ENCODE data around the gene RAD52.

RAD52 gene

DNA sequence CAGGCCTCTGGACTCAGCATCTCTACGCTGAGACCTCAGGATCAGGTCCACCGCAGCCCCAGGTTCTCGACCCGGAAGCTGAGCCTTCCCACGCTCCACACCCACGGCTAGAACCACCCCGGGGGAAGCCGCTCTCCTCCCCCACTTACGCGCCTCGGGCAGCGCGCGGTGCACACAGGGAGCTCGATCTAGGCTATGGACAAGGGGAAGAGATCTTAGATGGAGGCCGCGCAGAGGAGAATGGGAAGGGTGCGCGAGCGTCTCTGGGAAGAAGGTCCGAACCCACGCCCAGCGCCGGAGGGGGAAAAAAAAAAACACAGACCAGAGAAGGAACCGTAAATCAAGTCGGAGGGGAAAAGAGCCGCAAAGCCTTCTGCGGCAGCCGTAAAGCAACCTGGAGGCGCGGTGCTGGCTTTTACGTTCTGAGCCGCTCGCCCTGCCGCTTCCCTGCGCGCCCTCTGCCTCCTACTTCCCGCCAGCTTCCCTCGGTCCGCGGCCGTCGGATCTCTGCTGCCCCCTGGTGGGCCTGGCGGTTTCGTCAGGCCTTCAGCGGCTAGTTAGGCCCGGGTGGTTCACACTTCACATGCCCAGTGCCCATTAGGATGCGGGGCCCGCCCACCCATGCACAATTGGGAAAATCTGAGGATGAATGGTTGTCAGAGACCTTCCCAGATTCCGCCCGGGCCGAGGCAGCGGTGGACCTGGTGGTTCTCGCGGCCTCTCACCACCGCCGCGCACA is at the start of gene RAD52:
TSS of gene RAD52 (minus strand) at position 242 of the 739 bp plus-strand sequence. CDS start 16,636 bp downstream, outside the sequence.
- DNase-seq (ENCODE audit: low spot score) = peak; percentile 91

GRCh38 chr12:998020-998874 is 48.8 kb upstream of the RAD52 start:
- DNase-seq (ENCODE audit: low spot score) = no peak

DNA sequence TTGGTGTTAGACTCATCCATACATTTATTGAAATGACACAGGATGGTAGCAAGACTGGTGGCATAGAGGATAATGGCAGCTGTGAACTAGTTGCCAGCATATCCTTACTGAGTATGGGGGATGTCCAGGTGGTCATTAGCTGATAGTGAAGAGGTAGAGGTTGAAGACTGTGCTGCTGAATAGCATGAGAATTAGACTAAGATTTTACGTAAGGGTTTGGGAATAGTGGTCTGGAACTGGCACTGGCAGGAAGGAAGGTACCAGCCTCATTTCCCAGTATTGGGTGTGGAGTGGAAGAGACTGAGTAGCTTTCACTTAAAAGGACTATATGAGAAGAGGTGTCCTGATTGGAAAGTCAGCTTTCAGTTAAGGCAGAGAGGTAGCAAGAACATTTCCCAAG is 48.0 kb upstream of the RAD52 start:
- no peak for DNase-seq (ENCODE audit: low spot score)

- no peak for DNase-seq (ENCODE audit: low spot score)
Measured at GRCh38 chr12:996881-997280, 47.4 kb upstream of the RAD52 start.

GRCh38 chr12:992647-993046 is 43.2 kb upstream of the RAD52 start:
- no peak for DNase-seq (ENCODE audit: low spot score)

GRCh38 chr12:991350-992333 is 42.1 kb upstream of the RAD52 start:
- DNase-seq (ENCODE audit: low spot score) = peak; percentile 39

DNA sequence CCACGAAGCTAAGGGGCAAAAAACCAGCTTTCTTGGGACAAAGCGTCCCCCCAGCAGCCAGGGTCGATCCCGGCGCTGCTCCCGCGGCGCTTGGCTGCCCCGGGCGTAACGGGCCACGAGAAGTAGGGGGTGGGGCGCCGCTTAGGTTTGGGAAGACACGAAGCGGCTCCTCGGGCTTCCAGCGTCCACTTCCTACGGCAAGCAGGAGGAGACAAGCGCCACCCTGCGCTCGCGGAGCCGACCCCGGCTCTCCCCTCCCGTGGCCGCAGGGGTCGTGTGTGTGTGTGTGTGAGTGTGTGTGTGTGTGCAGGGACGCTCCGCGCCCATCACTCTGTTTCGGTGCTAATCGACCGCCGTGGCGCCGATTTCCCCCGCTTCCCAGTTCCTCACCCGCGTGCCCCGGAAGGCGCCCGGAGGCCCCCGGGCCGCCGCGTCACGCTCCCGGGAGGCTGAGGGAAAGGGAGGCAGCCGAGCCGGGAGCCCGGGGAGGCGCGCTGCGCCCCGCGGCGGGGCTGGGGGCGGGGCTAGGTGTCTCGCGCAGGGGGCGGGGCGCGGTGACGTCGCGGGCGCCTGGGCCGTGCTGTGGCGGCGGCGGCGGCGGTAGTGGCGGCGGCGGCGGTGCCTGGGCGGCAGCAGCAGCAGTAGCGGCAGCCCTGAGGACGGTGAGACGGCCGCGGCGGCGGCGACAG is 41.3 kb upstream of the RAD52 start, which contains the start of gene ERC1:
TSS of gene ERC1 (plus strand) at position 563 of the 689 bp plus-strand sequence. CDS start 36,681 bp downstream, outside the sequence.
- peak; percentile 86 for DNase-seq (ENCODE audit: low spot score)

DNA sequence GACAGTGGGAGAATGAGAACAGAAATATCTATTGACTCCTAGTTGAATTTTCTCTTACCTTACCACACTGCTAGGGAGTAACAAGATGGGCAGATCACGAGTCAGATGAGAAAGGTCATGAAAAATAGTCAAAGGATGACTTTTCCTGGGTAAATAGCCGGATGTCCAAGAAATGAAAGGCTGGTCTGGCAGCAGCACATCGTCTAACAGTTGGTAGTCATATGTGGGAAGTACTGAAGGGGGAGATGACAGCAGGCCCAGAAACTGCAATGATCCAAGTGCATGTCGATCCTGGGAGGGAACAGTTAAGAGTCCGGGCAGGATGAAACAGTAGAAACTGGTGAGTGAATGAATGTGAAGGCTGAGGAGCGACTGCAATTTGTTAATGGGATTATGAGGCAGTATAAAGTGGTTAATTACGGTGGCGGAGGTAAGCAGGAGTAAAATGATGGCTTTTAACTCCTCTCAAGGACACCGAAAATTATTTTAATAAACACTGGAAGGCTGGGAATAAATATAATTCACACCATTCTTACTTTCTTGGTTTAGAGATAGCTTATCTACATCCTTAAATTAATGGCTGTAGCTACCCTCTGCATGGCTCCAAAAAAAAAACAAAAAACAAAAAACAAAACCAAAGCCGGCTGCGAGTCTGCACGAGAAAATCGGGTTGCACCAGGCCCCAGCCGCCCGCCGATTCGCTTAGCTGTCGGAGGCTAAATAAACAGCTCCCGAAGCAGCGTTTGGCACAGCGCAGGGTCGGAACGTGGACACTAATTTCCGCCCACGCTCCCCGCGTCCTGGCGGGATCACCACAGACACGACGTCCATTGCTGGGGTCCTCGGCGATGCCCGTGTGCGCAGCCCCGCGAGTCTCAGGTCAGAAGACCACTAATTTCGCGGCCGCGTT is 40.5 kb upstream of the RAD52 start:
- DNase-seq (ENCODE audit: low spot score) = peak; percentile 95

DNA sequence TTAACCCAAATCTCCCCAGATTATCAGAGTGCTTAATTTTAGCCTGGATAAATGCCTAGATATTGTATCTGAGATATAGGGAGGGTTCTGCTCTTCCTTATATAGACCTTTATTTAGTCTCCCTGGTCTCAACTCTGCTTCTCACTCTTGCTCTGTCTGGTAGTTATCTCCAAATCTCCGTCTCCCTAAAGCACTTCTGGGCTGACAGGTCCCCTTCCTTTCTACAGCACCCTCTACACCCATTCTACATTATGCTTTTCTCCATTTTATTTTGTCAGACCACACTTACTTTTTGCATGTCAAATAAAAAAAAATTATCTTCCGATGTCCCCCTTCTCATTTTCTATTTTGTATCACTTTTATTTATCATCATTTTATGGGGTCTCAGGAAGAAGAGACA is 39.6 kb upstream of the RAD52 start:
- no peak for DNase-seq (ENCODE audit: low spot score)

- no peak for DNase-seq (ENCODE audit: low spot score)
Measured at GRCh38 chr12:988646-989045, 39.2 kb upstream of the RAD52 start.

- DNase-seq (ENCODE audit: low spot score) = no peak
Measured at GRCh38 chr12:981961-982360, 32.5 kb upstream of the RAD52 start.

DNA sequence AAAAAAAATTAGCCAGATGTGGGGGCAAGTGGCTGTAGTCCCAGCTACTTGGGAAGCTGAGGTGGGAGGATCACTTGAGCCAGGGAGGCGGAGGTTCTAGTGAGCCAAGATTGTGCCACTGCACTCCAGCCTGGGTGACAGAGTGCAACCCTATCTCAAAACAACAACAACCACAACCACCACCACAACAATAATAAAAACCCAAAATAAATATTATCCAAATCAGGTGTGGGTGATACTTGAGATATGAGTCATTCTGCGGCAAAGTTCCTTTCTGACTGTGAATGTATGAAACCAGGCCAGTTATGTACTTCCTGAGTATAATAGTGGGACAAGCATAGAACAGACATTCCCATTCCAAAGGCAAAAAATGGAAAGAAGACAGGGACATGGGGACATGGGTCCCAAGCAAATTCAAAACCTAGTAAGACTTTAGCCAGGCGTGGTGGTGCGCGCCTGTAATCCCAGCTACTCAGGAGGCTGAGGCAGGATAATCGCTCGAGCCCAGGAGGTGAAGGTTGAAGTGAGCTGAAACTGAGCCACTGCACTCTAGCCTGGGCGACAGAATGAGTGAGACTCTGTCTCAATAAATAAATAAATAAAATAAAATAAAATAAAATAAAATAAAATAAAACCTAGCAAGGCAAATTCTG is 31.8 kb upstream of the RAD52 start:
- DNase-seq (ENCODE audit: low spot score) = no peak

DNA sequence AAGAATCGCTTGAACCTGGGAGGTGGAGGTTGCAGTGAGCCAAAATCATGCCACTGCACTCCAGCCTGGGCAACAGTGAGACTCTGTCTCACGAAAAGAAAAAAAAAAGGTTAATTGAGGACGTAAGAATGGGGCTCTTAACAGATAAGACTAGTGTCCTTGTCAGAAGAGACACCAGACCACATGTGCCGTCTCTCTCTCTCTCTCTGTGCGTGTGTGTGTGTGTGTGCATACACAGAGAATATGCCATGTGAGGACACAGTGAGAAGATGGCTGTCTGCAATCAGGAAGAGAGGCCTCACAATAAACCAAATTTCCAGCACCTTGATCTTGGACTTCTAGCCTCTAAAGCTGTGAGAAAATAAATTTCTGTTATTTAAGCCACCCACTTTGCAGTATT is 29.9 kb upstream of the RAD52 start:
- no peak for DNase-seq (ENCODE audit: low spot score)

GRCh38 chr12:977156-977555 is 27.7 kb upstream of the RAD52 start:
- no peak for DNase-seq (ENCODE audit: low spot score)

DNA sequence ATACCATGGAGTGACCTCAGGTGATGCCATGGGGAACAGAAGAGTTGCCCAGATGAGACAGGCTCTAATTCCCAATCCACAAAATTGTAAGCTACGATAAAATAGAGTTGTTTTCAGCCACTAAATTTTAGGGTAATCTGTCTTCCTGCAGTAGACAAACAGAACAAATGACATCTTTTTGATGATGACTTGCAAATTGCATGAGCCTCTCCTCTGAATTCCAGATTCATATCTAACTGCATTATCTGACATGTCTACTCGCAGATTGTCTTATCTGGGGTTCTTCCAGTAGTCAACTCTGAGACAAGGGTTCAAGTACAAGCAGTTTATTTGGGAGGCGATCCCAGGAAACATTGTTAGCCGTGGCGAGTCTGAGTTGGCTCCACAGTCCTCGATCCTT is 27.1 kb upstream of the RAD52 start:
- DNase-seq (ENCODE audit: low spot score) = no peak

DNA sequence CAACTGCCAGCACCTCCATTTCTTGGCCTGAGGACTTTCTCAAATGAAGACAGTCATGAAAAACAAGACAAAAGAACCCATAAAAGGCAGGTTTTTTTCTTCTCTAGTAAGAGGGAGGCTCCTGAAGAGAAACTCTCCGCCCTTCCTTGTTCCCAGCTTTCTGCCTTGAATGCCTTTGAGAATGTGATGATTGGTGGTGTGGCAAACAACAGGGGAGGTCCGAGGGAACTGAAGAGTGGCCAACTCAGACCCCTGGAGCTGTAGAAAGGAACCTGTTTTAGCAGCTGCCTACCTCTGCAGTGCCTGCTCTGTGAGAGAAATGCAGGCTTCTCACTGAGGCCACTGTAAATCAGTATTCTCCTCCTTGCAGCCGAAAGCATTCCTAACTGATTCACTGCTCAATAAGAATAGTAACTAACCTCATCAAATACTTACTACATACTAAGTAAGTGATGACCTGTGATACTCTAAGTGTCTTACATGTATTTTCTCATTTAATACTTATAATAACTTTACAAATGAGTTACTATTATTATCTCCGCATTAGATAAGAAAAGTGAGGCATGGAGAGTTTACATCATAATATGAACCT is 24.9 kb upstream of the RAD52 start:
- DNase-seq (ENCODE audit: low spot score) = no peak

- no peak for DNase-seq (ENCODE audit: low spot score)
Measured at GRCh38 chr12:971991-972390, 22.5 kb upstream of the RAD52 start.

DNA sequence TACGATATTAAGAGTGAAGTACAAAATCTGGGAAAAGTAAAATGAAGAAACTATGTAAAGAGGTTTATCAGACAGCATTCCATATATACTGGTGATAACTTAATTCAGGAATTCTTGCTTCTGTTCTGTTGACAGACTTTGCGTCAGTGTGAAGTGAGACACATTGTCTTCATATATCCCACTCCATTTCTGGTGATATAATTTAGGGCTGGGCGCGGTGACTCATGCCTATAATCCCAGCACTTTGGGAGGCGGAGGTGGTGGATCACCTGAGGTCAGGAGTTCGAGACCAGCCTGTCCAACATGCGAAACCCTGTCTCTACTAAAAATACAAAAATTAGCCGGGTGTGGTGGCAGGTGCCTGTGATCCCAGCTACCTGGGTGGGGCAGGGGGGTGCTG is 20.3 kb upstream of the RAD52 start:
- no peak for DNase-seq (ENCODE audit: low spot score)

- DNase-seq (ENCODE audit: low spot score) = no peak
Measured at GRCh38 chr12:968545-968944, 19.1 kb upstream of the RAD52 start.
